ENCODE results near the gene UPK1A. TPM values are rescaled to one million over a fixed set of nuclear protein-coding genes. Genes with fewer than 3 reads are reported as not detected.

Gene UPK1A
- total and polyA plus RNA-seq, 2 donors (not counting 3 experiments of a cell fraction or from before 2014, with no cell fraction given): not detected

DNA sequence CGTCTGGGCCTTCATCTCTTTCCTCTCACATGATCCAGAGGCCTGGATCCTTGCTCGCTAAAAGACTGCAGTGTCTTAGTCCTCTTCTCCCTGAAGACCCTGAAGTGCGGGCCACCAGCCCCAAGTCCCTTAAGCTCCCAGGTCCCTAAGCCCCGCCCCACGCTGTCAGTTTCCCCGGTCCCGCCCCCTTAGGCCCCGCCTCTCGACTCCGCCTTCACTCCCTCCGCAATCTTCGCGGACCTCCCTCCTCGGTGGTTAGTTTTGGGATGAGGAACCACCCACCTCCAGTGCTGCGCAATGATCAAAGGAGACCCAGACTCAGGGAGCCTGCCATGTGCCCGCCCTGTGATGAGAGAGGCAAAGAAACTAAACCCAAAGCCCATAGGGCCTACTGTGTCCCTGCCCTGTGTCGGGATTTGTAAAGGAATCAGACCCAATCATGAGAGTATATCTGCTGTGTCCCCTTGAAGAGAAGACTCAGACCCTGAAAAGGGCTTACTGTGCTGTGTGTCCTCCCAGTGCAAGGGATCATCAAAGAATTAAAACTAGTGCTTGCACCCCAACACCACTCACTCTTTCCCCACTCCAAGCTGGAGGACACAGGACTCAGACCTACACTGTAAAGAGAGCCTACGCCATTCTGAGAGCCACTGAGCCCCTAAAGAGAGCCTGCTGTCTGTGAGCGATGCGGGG, 21.2 kb upstream of the UPK1A start:
- Histone ChIP-seq H3K4me2 (ENCODE audit: insufficient read depth, low read length) (peak overlapping the region; percentile 71), H2AFZ (ENCODE audit: low read depth, low read length) (peak overlapping the region; percentile 94), H3K9me3 (replicated peaks; ENCODE audit: control insufficient read depth, insufficient read depth, low read length) (no peaks in the 10 kb centered on the region), H3K27ac (ENCODE audit: insufficient read depth, low read depth, low read length) (no peak overlapping the region), H3K4me1 (ENCODE audit: control insufficient read depth, extremely low read depth, insufficient read depth, low read length) (peaks cover 23% of the 10 kb centered on the region), H3K79me2 (ENCODE audit: control insufficient read depth, insufficient read depth, low read length) (peaks cover 15% of the 10 kb centered on the region), H4K20me1 (replicated peaks; ENCODE audit: control insufficient read depth, extremely low read depth, insufficient read depth, low read length) (no peaks in the 10 kb centered on the region), H3K27me3 (ENCODE audit: control insufficient read depth in 2 of 2, insufficient read depth in 2 of 2, low read length in 2 of 2) (no peaks in the 10 kb centered on the region), H3K4me3 (replicated peaks in 1 of 3; ENCODE audit: insufficient read depth in 1 of 3, low read depth in 1 of 3, low read length in 3 of 3) (peak overlapping the region in 2 of 3 experiments; percentile 30 to 34), H3K36me3 (ENCODE audit: control insufficient read depth in 2 of 2, extremely low read depth in 1 of 2, insufficient read depth in 2 of 2, low read length in 2 of 2) (no peaks in the 10 kb centered on the region), H3K9me1 (replicated peaks; ENCODE audit: control insufficient read depth, extremely low read depth, insufficient read depth, low read length) (no peaks in the 10 kb centered on the region), H3K9ac (replicated peaks; ENCODE audit: extremely low read depth, insufficient read depth, low read length) (no peak overlapping the region)
- BruUV-seq (replicated peaks): no TSS peak
- CTCF ChIA-PET: interaction anchor here (0.6 to 1.8 kb wide), 3 partner anchors 9 to 87 kb away, joined by 3 to 5 read pairs (median 3); no protein-coding TSS in a partner anchor
- POLR2A ChIA-PET: no interaction called here
- dilution Hi-C loops (cut with MboI; ENCODE audit: extremely low pct_ligation_motif_present, low sequenced_read_pairs): no loop called here
- FAIRE-seq (peak; percentile 37), DNase-seq (ENCODE audit: low read depth, low spot score) (peak; percentile 54)
- TF ChIP-seq FOS (IDR thresholded peaks at IDR 0.05; ENCODE audit: borderline replicate concordance, insufficient read depth, low read length): no peak
- TF ChIP-seq JUN (IDR thresholded peaks at IDR 0.05; ENCODE audit: borderline replicate concordance, insufficient read depth, insufficient read length, low read depth): no peak
- TF ChIP-seq POLR2A (IDR thresholded peaks at IDR 0.05; ENCODE audit: low read depth, low read length): no peak
- TF ChIP-seq GATA2 (IDR thresholded peaks at IDR 0.05; ENCODE audit: insufficient read depth, insufficient read length, low read depth, low read length): no peak
- TF ChIP-seq, protein P1, sequence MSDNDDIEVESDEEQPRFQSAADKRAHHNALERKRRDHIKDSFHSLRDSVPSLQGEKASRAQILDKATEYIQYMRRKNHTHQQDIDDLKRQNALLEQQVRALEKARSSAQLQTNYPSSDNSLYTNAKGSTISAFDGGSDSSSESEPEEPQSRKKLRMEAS (IDR thresholded peaks at IDR 0.05; ENCODE audit: insufficient read depth, insufficient read length): no peak
- no peak for TF ChIP-seq MYC (IDR thresholded peaks at IDR 0.05; ENCODE audit: low read depth, low read length)
- no peak for TF ChIP-seq EZH2 (IDR thresholded peaks at IDR 0.05; ENCODE audit: borderline replicate concordance, low read depth, low read length, severe bottlenecking)
- TF ChIP-seq, protein P2, sequence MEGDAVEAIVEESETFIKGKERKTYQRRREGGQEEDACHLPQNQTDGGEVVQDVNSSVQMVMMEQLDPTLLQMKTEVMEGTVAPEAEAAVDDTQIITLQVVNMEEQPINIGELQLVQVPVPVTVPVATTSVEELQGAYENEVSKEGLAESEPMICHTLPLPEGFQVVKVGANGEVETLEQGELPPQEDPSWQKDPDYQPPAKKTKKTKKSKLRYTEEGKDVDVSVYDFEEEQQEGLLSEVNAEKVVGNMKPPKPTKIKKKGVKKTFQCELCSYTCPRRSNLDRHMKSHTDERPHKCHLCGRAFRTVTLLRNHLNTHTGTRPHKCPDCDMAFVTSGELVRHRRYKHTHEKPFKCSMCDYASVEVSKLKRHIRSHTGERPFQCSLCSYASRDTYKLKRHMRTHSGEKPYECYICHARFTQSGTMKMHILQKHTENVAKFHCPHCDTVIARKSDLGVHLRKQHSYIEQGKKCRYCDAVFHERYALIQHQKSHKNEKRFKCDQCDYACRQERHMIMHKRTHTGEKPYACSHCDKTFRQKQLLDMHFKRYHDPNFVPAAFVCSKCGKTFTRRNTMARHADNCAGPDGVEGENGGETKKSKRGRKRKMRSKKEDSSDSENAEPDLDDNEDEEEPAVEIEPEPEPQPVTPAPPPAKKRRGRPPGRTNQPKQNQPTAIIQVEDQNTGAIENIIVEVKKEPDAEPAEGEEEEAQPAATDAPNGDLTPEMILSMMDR (IDR thresholded peaks at IDR 0.05; ENCODE audit: extremely low read depth in 1 of 2, insufficient read depth in 1 of 2, low read depth in 1 of 2, low read length in 2 of 2): no peak
- no peak for TF ChIP-seq POLR2AphosphoS5 (IDR thresholded peaks at IDR 0.05; ENCODE audit: insufficient read depth, low read depth, low read length)
- intact Hi-C loops (cut with micrococcal nuclease): loop anchor here (1.0 to 5.0 kb wide), 5 partner anchors 17 to 112 kb away; partner anchors contain the start of genes HAUS5, HSPB6 and PROSER3
